HG02610 (cell line): ENCODE data around the gene PHACTR1.
"Not testable (repeated sequence)": the region's sequence is repeated elsewhere in the genome, so short reads cannot be mapped to it uniquely, and the experiment has no call there.

Experiments used
- ATAC-seq: cut with Tn5 transposase; IDR thresholded peaks from one replicate; pipeline ENCODE4 v1.9.1; 2021; ENCODE audit warnings: mild to moderate bottlenecking, moderate library complexity; ENCODE audit not compliant: unreplicated experiment

PHACTR1 gene

GRCh38 chr6:12748815-12749521, 32.4 kb downstream of the PHACTR1 start:
- ATAC-seq = no peak

- ATAC-seq = no peak
Measured at GRCh38 chr6:12749531-12750379, 33.2 kb downstream of the PHACTR1 start.

- no peak for ATAC-seq
Measured at GRCh38 chr6:12750416-12750815, 33.8 kb downstream of the PHACTR1 start.

- ATAC-seq = no peak
Measured at GRCh38 chr6:12751694-12752325, 35.2 kb downstream of the PHACTR1 start.

GRCh38 chr6:12753036-12753435, 36.5 kb downstream of the PHACTR1 start:
- ATAC-seq = no peak

- no peak for ATAC-seq
Measured at GRCh38 chr6:12760226-12760625, 43.7 kb downstream of the PHACTR1 start.

- no peak for ATAC-seq
Measured at GRCh38 chr6:12760911-12761310, 44.3 kb downstream of the PHACTR1 start.

- ATAC-seq = no peak
Measured at GRCh38 chr6:12761376-12762115, 45.0 kb downstream of the PHACTR1 start.

GRCh38 chr6:12762731-12763434, 46.3 kb downstream of the PHACTR1 start:
- not testable (repeated sequence) for ATAC-seq

- ATAC-seq = no peak
Measured at GRCh38 chr6:12766365-12766764, 49.8 kb downstream of the PHACTR1 start.

- no peak for ATAC-seq
Measured at GRCh38 chr6:12767016-12767415, 50.4 kb downstream of the PHACTR1 start.

GRCh38 chr6:12769556-12770256, 53.1 kb downstream of the PHACTR1 start:
- ATAC-seq = no peak

- no peak for ATAC-seq
Measured at GRCh38 chr6:12772416-12772815, 55.8 kb downstream of the PHACTR1 start.

- ATAC-seq = no peak
Measured at GRCh38 chr6:12776291-12776690, 59.7 kb downstream of the PHACTR1 start.

GRCh38 chr6:12779772-12780171, 63.2 kb downstream of the PHACTR1 start:
- no peak for ATAC-seq

- no peak for ATAC-seq
Measured at GRCh38 chr6:12782136-12782535, 65.6 kb downstream of the PHACTR1 start.

GRCh38 chr6:12785301-12785700, 68.7 kb downstream of the PHACTR1 start:
- ATAC-seq = no peak

- no peak for ATAC-seq
Measured at GRCh38 chr6:12785921-12786320, 69.4 kb downstream of the PHACTR1 start.

GRCh38 chr6:12791371-12791770, 74.8 kb downstream of the PHACTR1 start:
- no peak for ATAC-seq

- no peak for ATAC-seq
Measured at GRCh38 chr6:12798326-12798725, 81.8 kb downstream of the PHACTR1 start.
